Activated CD8-positive, alpha-beta memory T cell treated with anti-CD3 and anti-CD28 coated beads, Interleukin-2, amount 10 ng/mL, durations not matched to agents 7 days and 5 days (primary cell): Measurements from ENCODE around the gene MOB4. TPM values are rescaled to one million over a fixed set of nuclear protein-coding genes. Genes with fewer than 3 reads are reported as not detected.

ENCODE experiments used
- total RNA-seq, 2 experiments: library from RNA; stranded (reverse); gene quantifications; one replicate each; pipeline ENCODE4 v1.2.3, GENCODE V29; 2021

MOB4 gene
- total RNA-seq, 2 experiments from 2014 or later = 18.0 to 24.5 TPM

Other genes with a start within 250 kb of the MOB4 start
- gene ANKRD44, start 205.3 kb upstream of the MOB4 start, total RNA-seq = 100 to 1,000 TPM; 210 to 249 TPM
- 100 to 1,000 TPM; 266 to 298 TPM for gene SF3B1, start 81.0 kb upstream of the MOB4 start, total RNA-seq
- 10 to 100 TPM; 25.9 to 26.6 TPM for gene COQ10B, start 62.5 kb upstream of the MOB4 start, total RNA-seq
- gene HSPD1, start 16.2 kb upstream of the MOB4 start, total RNA-seq = 100 to 1,000 TPM; 298 to 427 TPM
- gene HSPE1, start 15.7 kb upstream of the MOB4 start, total RNA-seq = 100 to 1,000 TPM; 149 to 170 TPM
- not detected for gene RFTN2, start 159.5 kb downstream of the MOB4 start, total RNA-seq
- gene MARS2, start 189.3 kb downstream of the MOB4 start, total RNA-seq = 10 to 100 TPM; 17.8 to 22.0 TPM